HG03571 (cell line): ENCODE results near the gene CNTNAP2.
"Not testable (repeated sequence)": the region's sequence is repeated elsewhere in the genome, so short reads cannot be mapped to it uniquely, and the experiment has no call there.

Experiments
- ATAC-seq: cut with Tn5 transposase; IDR thresholded peaks from one replicate; pipeline ENCODE4 v1.9.1; 2021; ENCODE audit not compliant: unreplicated experiment

Gene CNTNAP2

GRCh38 chr7:147678943-147679342 is 1562.3 kb downstream of the CNTNAP2 start:
- ATAC-seq: no peak

- no peak for ATAC-seq
Measured at GRCh38 chr7:147681530-147681929, 1564.9 kb downstream of the CNTNAP2 start.

GRCh38 chr7:147700702-147701101 is 1584.1 kb downstream of the CNTNAP2 start:
- ATAC-seq: no peak

- ATAC-seq: no peak
Measured at GRCh38 chr7:147707926-147708325, 1591.3 kb downstream of the CNTNAP2 start.

- ATAC-seq: no peak
Measured at GRCh38 chr7:147708871-147709270, 1592.3 kb downstream of the CNTNAP2 start.

GRCh38 chr7:147711447-147711846 is 1594.8 kb downstream of the CNTNAP2 start:
- ATAC-seq: no peak

- ATAC-seq: no peak
Measured at GRCh38 chr7:147721962-147722830, 1605.6 kb downstream of the CNTNAP2 start.

- no peak for ATAC-seq
Measured at GRCh38 chr7:147723536-147723935, 1606.9 kb downstream of the CNTNAP2 start.

GRCh38 chr7:147731311-147731710 is 1614.7 kb downstream of the CNTNAP2 start:
- ATAC-seq: no peak

GRCh38 chr7:147737559-147738214 is 1621.1 kb downstream of the CNTNAP2 start:
- not testable (repeated sequence) for ATAC-seq

GRCh38 chr7:147742301-147742700 is 1625.7 kb downstream of the CNTNAP2 start:
- ATAC-seq: no peak

- no peak for ATAC-seq
Measured at GRCh38 chr7:147756300-147756699, 1639.7 kb downstream of the CNTNAP2 start.

GRCh38 chr7:147759327-147759943 is 1642.8 kb downstream of the CNTNAP2 start:
- ATAC-seq: no peak

- ATAC-seq: no peak
Measured at GRCh38 chr7:147765301-147765700, 1648.7 kb downstream of the CNTNAP2 start.

- ATAC-seq: no peak
Measured at GRCh38 chr7:147771344-147771743, 1654.7 kb downstream of the CNTNAP2 start.

GRCh38 chr7:147774461-147774860 is 1657.9 kb downstream of the CNTNAP2 start:
- no peak for ATAC-seq

GRCh38 chr7:147775516-147776284 is 1659.1 kb downstream of the CNTNAP2 start:
- ATAC-seq: no peak

GRCh38 chr7:147777309-147777708 is 1660.7 kb downstream of the CNTNAP2 start:
- no peak for ATAC-seq

- ATAC-seq: no peak
Measured at GRCh38 chr7:147779949-147780348, 1663.3 kb downstream of the CNTNAP2 start.

GRCh38 chr7:147796581-147796980 is 1680.0 kb downstream of the CNTNAP2 start:
- ATAC-seq: no peak

- no peak for ATAC-seq
Measured at GRCh38 chr7:147798001-147798400, 1681.4 kb downstream of the CNTNAP2 start.
